CD4-positive, alpha-beta T cell (primary cell): ENCODE data around the gene IL31RA. TPM values are rescaled to one million over a fixed set of nuclear protein-coding genes. Genes with fewer than 3 reads are reported as not detected.

ENCODE experiments used
- ATAC-seq: fragments of 200-7000 bp; cut with Tn5 transposase; one replicate; pipeline ENCODE4 v1.10.0; 2022; ENCODE audit warnings: mild to moderate bottlenecking; ENCODE audit not compliant: poor library complexity
- CTCF ChIA-PET: fragments of 350-600 bp; sonication (Branson Sonifier 250); formaldehyde crosslinking; loops from one replicate; lab custom pipeline; 2021; ENCODE audit warnings: antibody characterized with exemption, inconsistent platforms; lab: Charles Lee
- POLR2A ChIA-PET: fragments of 350-600 bp; sonication (Branson Sonifier 250); formaldehyde crosslinking; loops from one replicate; lab custom pipeline; 2021; ENCODE audit warnings: antibody characterized with exemption, inconsistent platforms; lab: Charles Lee
- DNase-seq, 14 experiments: peaks; one replicate each; pipeline ENCODE4 v3.0.0-alpha.2; 2013 to 2020; ENCODE audit warnings: mixed read lengths in 2 of 14
- H3K27ac ChIP-seq, 2 donors: one replicate each; pipeline versions ENCODE4 v1.5.1 to v1.7.0; 2013; ENCODE audit warnings: low read length in 2 of 2, low read depth in 1 of 2, mild to moderate bottlenecking in 1 of 2
- H3K27me3 ChIP-seq, 2 experiments: 1 replicate in 1 of 2; 2 replicates in 1 of 2; pipeline versions ENCODE4 v1.6.1 to v1.7.0; 2013; ENCODE audit warnings: low read length in 2 of 2, control low read depth in 1 of 2, mild to moderate bottlenecking in 1 of 2, moderate library complexity in 1 of 2; ENCODE audit not compliant: insufficient read depth in 2 of 2, control insufficient read depth in 1 of 2
- H3K36me3 ChIP-seq: one replicate; pipeline ENCODE4 v1.6.1; 2013; ENCODE audit warnings: low read length, control low read depth; ENCODE audit not compliant: insufficient read depth
- H3K4me1 ChIP-seq: one replicate; pipeline ENCODE4 v1.6.1; 2013; ENCODE audit warnings: low read length, control low read depth; ENCODE audit not compliant: insufficient read depth
- H3K4me3 ChIP-seq: one replicate; pipeline ENCODE4 v1.5.1; 2013; ENCODE audit warnings: mild to moderate bottlenecking, low read length, moderate library complexity
- H3K9me3 ChIP-seq, 2 experiments: 1 replicate in 1 of 2; 2 replicates in 1 of 2; pipeline versions ENCODE4 v1.6.1 to v1.7.0; 2013; ENCODE audit warnings: low read length in 2 of 2, mild to moderate bottlenecking in 2 of 2, control low read depth in 1 of 2, moderate library complexity in 1 of 2; ENCODE audit not compliant: control insufficient read depth in 1 of 2, insufficient read depth in 1 of 2
- H3K27ac Mint-ChIP-seq: one replicate; pipeline ENCODE4 v1.8.0; 2020; ENCODE audit warnings: mixed read lengths
- H3K27me3 Mint-ChIP-seq: one replicate; pipeline ENCODE4 v1.8.0; 2021; ENCODE audit warnings: mixed read lengths
- H3K36me3 Mint-ChIP-seq: one replicate; pipeline ENCODE4 v1.8.0; 2021; ENCODE audit warnings: low read depth, mixed read lengths
- H3K4me1 Mint-ChIP-seq: one replicate; pipeline ENCODE4 v1.8.0; 2021; ENCODE audit warnings: low read depth, mixed read lengths
- H3K4me3 Mint-ChIP-seq: one replicate; pipeline ENCODE4 v1.8.0; 2020; ENCODE audit warnings: mild to moderate bottlenecking, mixed read lengths
- H3K9me3 Mint-ChIP-seq: one replicate; pipeline ENCODE4 v1.8.0; 2020; ENCODE audit warnings: mixed read lengths
- CTCF ChIP-seq: fragments of 200-600 bp; IDR thresholded peaks from one replicate; pipeline ENCODE4 v1.8.0; 2022; ENCODE audit warnings: antibody characterized with exemption, mild to moderate bottlenecking
- intact Hi-C, 2 experiments: fragments of 100-400 bp; cut with DNase I in 1 of 2; cut with micrococcal nuclease in 1 of 2; formaldehyde crosslinking; loops; one replicate each; pipeline versions ENCODE4 v1.15.1 to v1.9.0; 2023 to 2025; cut with DNase I, micrococcal nuclease
- total RNA-seq, 174 experiments: library from RNA in 2 of 174; stranded (reverse) in 2 of 174; gene quantifications; one replicate each; pipeline ENCODE4 v1.2.3 and lab custom pipeline; 2021 to 2026

IL31RA gene
- total RNA-seq, 2 experiments from 2014 or later = not detected

DNA sequence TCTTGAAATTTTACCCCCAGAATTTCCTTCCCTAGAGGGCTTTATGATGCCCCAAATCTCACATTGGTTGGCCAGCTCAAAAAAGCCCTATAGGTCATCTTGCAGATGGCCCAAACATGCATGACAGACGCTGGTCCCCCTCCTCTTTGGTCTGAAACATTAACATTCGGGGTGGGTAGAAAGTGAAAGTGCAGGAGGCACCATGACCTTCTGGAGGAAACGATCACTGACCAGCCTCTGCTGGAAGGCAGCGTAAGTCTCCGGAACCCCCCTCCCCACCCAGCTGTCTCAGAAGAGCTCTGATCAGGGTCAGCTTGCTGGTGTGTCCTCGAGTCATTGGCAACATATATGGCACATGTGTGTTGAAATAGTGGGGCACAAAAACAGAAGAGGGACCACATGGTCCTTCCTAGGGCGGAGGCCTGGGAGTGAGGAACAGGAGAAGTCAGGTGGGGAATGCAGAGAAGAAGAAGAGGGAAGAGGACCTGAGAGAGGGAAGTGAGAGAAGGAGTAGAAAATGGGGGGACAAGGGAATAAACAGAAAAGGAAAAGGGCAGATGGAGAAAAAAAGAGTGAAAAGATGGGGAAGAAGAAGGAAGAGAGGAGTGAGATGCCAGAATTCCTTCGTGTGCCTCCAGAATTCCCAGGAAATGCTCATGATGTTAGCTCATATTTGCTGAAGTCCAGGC, 46.2 kb downstream of the IL31RA start:
- peaks cover 5% of the 10 kb centered on the region for H3K4me1 ChIP-seq
- DNase-seq (no peak), ATAC-seq (no peak)
- H3K4me3 ChIP-seq = no peak overlapping the region
- Mint-ChIP-seq H3K36me3 (no peaks in the 10 kb centered on the region), H3K27ac (no peak overlapping the region), H3K4me1 (no peaks in the 10 kb centered on the region), H3K9me3 (no peaks in the 10 kb centered on the region), H3K27me3 (peaks cover 14% of the 10 kb centered on the region), H3K4me3 (no peak overlapping the region)
- no peaks in the 10 kb centered on the region for H3K36me3 ChIP-seq
- TF ChIP-seq CTCF = no peak
- H3K27ac ChIP-seq = no peak overlapping the region
- peaks cover 0 to 2% of the 10 kb centered on the region in 2 experiments for H3K27me3 ChIP-seq
- ChIA-PET CTCF (no interaction called here), POLR2A (no interaction called here)
- intact Hi-C loops = no loop called here
- no peaks in the 10 kb centered on the region for H3K9me3 ChIP-seq

DNA sequence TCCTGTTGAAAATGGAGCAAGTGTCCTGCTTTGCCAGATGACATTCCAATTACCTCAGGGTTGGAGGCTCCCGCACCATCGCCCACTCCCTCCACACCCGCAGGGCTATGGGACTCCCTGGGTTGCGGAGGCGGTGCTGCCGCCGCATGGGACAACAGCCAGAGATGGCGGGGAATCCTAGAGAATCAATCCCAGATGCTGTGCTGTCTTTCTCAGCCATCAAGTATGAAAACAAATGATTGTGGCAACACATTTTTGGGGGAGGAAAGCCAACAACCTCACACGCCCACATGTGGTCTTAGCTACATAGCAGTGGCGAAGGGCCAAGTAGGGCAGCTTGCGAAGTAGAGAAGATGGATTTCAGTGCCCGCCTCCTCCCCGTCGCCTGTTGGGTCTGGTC, 46.7 kb downstream of the IL31RA start:
- intact Hi-C loops = no loop called here
- DNase-seq = peak in 1 of 14 experiments; percentile 23
- ChIA-PET POLR2A (no interaction called here), CTCF (no interaction called here)
- peaks cover 5% of the 10 kb centered on the region for H3K4me1 Mint-ChIP-seq
- H3K27ac Mint-ChIP-seq = no peak overlapping the region
- Histone ChIP-seq H3K36me3 (no peaks in the 10 kb centered on the region), H3K4me1 (peaks cover 11% of the 10 kb centered on the region), H3K4me3 (no peak overlapping the region), H3K27ac (no peak overlapping the region), H3K27me3 (peaks cover 0 to 2% of the 10 kb centered on the region in 2 experiments), H3K9me3 (no peaks in the 10 kb centered on the region)
- peaks cover 14% of the 10 kb centered on the region for H3K27me3 Mint-ChIP-seq
- no peak for TF ChIP-seq CTCF
- H3K36me3 Mint-ChIP-seq = no peaks in the 10 kb centered on the region
- H3K9me3 Mint-ChIP-seq = no peaks in the 10 kb centered on the region
- no peak for ATAC-seq
- no peak overlapping the region for H3K4me3 Mint-ChIP-seq

DNA sequence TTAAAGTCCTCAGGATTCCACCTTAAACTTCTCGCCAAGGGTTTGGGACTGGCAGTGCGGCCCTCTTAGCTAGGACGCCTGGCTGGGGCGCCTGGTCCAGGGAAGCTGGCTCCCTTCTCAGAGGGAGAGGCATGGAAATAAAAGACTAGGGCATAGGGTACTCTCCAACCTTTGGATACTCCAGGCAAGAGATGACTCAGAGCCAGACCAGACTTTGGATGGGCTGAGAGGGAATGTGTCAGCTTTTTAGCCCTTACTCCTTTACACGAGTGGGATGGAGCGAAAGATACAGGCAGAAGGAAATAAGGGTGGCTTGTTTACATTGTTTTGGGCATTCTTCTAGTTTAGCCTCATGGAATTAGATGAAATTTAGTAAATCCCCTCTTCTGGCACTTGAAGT, 48.2 kb downstream of the IL31RA start:
- H3K4me3 Mint-ChIP-seq = no peak overlapping the region
- CTCF ChIA-PET = no interaction called here
- no peak overlapping the region for H3K27ac Mint-ChIP-seq

More for the DNA sequence above, 48.2 kb downstream of the IL31RA start:
- peaks cover 25% of the 10 kb centered on the region for H3K4me1 ChIP-seq
- peaks cover 14% of the 10 kb centered on the region for H3K27me3 Mint-ChIP-seq
- no peaks in the 10 kb centered on the region for H3K36me3 ChIP-seq
- H3K4me3 ChIP-seq = no peak overlapping the region
- intact Hi-C loops = no loop called here
- peaks cover 18% of the 10 kb centered on the region for H3K4me1 Mint-ChIP-seq
- no peak for TF ChIP-seq CTCF
- no peak overlapping the region for H3K27ac ChIP-seq
- no peaks in the 10 kb centered on the region for H3K9me3 ChIP-seq
- no peak for ATAC-seq
- no peaks in the 10 kb centered on the region for H3K36me3 Mint-ChIP-seq
- H3K9me3 Mint-ChIP-seq = no peaks in the 10 kb centered on the region
- POLR2A ChIA-PET = no interaction called here
- H3K27me3 ChIP-seq = peaks cover 0 to 2% of the 10 kb centered on the region in 2 experiments
- no peak for DNase-seq
